ENCODE data around the gene MYO7A.

- no peak for TF ChIP-seq EZH2phosphoT487 (IDR thresholded peaks at IDR 0.05; ENCODE audit: insufficient read depth, low read depth)
- TF ChIP-seq EZH2 (IDR thresholded peaks at IDR 0.05; ENCODE audit: insufficient read depth, poor library complexity, severe bottlenecking) = no peak
These were observed 84.4 kb downstream of the MYO7A start for GRCh38 chr11:77212314-77213007.
